Hepatocyte (in vitro differentiated cells): ENCODE measurements around the gene SNX27. TPM values are rescaled to one million over a fixed set of nuclear protein-coding genes. Genes with fewer than 3 reads are reported as not detected.

ENCODE experiments used
- DNase-seq: peaks from one replicate; pipeline ENCODE4 v3.0.0-alpha.2; 2016; ENCODE audit warnings: low spot score
- H2AFZ ChIP-seq: fragments of 200-600 bp; sonication (generic); 2 replicates; pipeline ENCODE4 v1.6.0; 2016; ENCODE audit warnings: antibody characterized with exemption, mild to moderate bottlenecking
- H3K27ac ChIP-seq: fragments of 200-600 bp; sonication (generic); 2 replicates; pipeline ENCODE4 v1.5.1; 2016; ENCODE audit warnings: mild to moderate bottlenecking
- H3K27me3 ChIP-seq: fragments of 200-600 bp; sonication (generic); 2 replicates; pipeline ENCODE4 v1.6.1; 2016
- H3K36me3 ChIP-seq: fragments of 200-600 bp; sonication (generic); replicated peaks from 2 replicates; pipeline ENCODE4 v1.5.1; 2016; ENCODE audit warnings: low read depth; ENCODE audit not compliant: insufficient read depth
- H3K4me1 ChIP-seq: fragments of 200-600 bp; sonication (generic); 2 replicates; pipeline ENCODE4 v1.5.1; 2016; ENCODE audit warnings: mild to moderate bottlenecking, moderate library complexity; ENCODE audit not compliant: insufficient read depth
- H3K4me2 ChIP-seq: fragments of 200-600 bp; sonication (generic); 2 replicates; pipeline ENCODE4 v1.6.0; 2016
- H3K4me3 ChIP-seq: fragments of 200-600 bp; sonication (generic); 2 replicates; pipeline ENCODE4 v1.5.1; 2016; ENCODE audit warnings: mild to moderate bottlenecking
- H3K79me2 ChIP-seq: fragments of 200-600 bp; sonication (generic); 2 replicates; pipeline ENCODE4 v1.6.0; 2017; ENCODE audit warnings: mild to moderate bottlenecking
- H3K9me2 ChIP-seq: fragments of 200-600 bp; sonication (generic); replicated peaks from 2 replicates; pipeline ENCODE4 v1.6.0; 2017; ENCODE audit warnings: mild to moderate bottlenecking; ENCODE audit not compliant: insufficient read depth
- H3K9me3 ChIP-seq: fragments of 200-600 bp; sonication (generic); 2 replicates; pipeline ENCODE4 v1.5.1; 2016; ENCODE audit warnings: low read depth, mild to moderate bottlenecking
- H4K20me1 ChIP-seq: fragments of 200-600 bp; sonication (generic); 2 replicates; pipeline ENCODE4 v1.6.0; 2016; ENCODE audit warnings: mild to moderate bottlenecking; ENCODE audit not compliant: insufficient read depth, poor library complexity, severe bottlenecking
- EZH2 ChIP-seq: fragments of 200-600 bp; sonication (generic); IDR thresholded peaks from 2 replicates; pipeline ENCODE4 v1.6.1; 2016; ENCODE audit warnings: antibody characterized with exemption, mild to moderate bottlenecking, borderline replicate concordance
- EZH2phosphoT487 ChIP-seq: fragments of 200-600 bp; sonication (generic); IDR thresholded peaks from one replicate; pipeline ENCODE4 v1.6.1; 2018; ENCODE audit warnings: antibody characterized with exemption, mild to moderate bottlenecking, low read depth, moderate library complexity; ENCODE audit not compliant: unreplicated experiment, severe bottlenecking
- WGBS: methylation state at CpG from one replicate; pipeline ENCODE4 v1.1.6; 2016; ENCODE audit warnings: low lambda C conversion rate; ENCODE audit errors: missing lambda C conversion rate; 5-methylcytosine and 5-hydroxymethylcytosine counted together
- polyA plus RNA-seq: library from polyadenylated mRNA; unstranded; fragments of >200 nt; fragmentation: Nextera tagmentation; extraction: Ambion mirVana; gene quantifications from 2 replicates; pipeline ENCODE4 v1.2.1, GENCODE V29; 2016
- total RNA-seq: library from RNA; depleted of rRNA; stranded (reverse); fragments of >200 nt; gene quantifications from 2 replicates; pipeline ENCODE4 v1.2.3, GENCODE V29; 2014
- TF ChIP-seq, protein P1 (sequence below): fragments of 200-600 bp; sonication (generic); IDR thresholded peaks from 2 replicates; pipeline ENCODE4 v1.5.1; 2016; ENCODE audit warnings: antibody characterized with exemption, mild to moderate bottlenecking; ENCODE audit not compliant: poor library complexity

SNX27 gene
- total and polyA plus RNA-seq, 2 experiments from 2014 or later: 24.0 to 38.7 TPM

DNA sequence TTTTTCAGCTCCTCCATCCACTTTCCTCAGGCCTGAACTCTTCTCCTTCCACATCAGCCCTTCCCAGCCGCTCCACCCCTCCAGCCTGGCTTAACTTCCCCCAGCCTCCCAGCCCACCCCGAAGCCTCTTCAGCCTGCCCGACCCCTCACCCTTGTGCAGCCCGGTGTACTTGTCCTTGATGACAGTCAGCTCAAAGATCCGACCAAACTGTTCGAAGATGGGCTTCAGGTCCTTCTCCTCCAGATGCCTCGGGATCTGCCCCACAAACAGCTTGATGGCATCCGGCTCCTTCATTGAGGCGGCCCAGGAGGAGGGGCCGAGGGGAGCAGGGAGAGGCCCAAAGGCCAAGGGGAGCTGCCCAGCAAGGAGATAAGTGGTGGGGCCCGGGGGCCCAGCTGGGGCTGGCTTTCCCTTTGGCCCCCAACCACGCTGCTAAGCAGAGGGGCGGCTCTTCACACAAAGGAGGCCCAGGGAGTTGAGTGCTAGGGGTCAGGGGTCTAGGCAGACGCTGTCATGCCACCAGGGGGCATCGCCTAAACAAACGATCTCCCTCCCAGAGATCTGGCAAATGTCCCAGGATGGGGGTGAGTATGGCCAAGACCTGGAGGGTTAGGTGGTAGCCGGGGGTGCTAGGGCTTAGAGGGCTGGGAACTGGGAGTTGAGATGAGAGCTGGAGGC is 104.0 kb downstream of the SNX27 start:
- DNase-seq: no peak
- WGBS: 44% methylated on average over 15 of the region's 17 CpGs
- H3K27me3 ChIP-seq: peaks cover 41% of the 10 kb centered on the region
- no peaks in the 10 kb centered on the region for H4K20me1 ChIP-seq
- no peaks in the 10 kb centered on the region for H3K9me3 ChIP-seq
- no peak overlapping the region for H3K4me3 ChIP-seq
- no peak overlapping the region for H2AFZ ChIP-seq
- H3K4me1 ChIP-seq: peaks cover 19% of the 10 kb centered on the region
- no peak overlapping the region for H3K27ac ChIP-seq
- TF ChIP-seq, protein P1, sequence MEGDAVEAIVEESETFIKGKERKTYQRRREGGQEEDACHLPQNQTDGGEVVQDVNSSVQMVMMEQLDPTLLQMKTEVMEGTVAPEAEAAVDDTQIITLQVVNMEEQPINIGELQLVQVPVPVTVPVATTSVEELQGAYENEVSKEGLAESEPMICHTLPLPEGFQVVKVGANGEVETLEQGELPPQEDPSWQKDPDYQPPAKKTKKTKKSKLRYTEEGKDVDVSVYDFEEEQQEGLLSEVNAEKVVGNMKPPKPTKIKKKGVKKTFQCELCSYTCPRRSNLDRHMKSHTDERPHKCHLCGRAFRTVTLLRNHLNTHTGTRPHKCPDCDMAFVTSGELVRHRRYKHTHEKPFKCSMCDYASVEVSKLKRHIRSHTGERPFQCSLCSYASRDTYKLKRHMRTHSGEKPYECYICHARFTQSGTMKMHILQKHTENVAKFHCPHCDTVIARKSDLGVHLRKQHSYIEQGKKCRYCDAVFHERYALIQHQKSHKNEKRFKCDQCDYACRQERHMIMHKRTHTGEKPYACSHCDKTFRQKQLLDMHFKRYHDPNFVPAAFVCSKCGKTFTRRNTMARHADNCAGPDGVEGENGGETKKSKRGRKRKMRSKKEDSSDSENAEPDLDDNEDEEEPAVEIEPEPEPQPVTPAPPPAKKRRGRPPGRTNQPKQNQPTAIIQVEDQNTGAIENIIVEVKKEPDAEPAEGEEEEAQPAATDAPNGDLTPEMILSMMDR: peak; percentile 6
- TF ChIP-seq EZH2phosphoT487: no peak
- no peaks in the 10 kb centered on the region for H3K9me2 ChIP-seq
- H3K36me3 ChIP-seq: no peaks in the 10 kb centered on the region
- H3K79me2 ChIP-seq: no peaks in the 10 kb centered on the region
- peak overlapping the region; percentile 73 for H3K4me2 ChIP-seq

DNA sequence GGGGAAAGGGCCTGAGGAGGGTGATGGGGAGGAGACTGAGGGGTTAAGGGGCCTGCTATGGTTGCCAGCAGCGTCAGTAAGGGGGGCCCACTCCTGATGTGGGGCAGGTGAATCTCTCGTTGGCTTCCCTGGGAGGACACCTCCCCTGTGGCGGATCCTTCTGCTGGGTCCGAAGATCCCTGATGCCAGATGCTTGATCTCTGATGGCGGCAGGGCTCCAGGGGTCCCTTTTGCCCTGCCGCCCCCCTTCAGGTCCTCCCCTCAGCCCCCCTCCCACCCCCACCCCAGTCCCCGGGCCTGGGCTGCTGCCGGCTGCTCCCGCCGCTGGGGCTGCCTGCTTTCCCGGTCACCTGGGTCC is 104.5 kb downstream of the SNX27 start:
- Histone ChIP-seq H3K36me3 (no peaks in the 10 kb centered on the region), H3K9me3 (no peaks in the 10 kb centered on the region), H3K27ac (no peak overlapping the region), H4K20me1 (no peaks in the 10 kb centered on the region), H2AFZ (no peak overlapping the region), H3K27me3 (peaks cover 41% of the 10 kb centered on the region), H3K4me2 (peak overlapping the region; percentile 73), H3K4me3 (no peak overlapping the region), H3K79me2 (no peaks in the 10 kb centered on the region), H3K9me2 (no peaks in the 10 kb centered on the region), H3K4me1 (peaks cover 24% of the 10 kb centered on the region)
- WGBS: 8% methylated on average over 2 of the region's 11 CpGs
- TF ChIP-seq EZH2 (no peak), EZH2phosphoT487 (no peak)
- TF ChIP-seq, protein P1: no peak
- no peak for DNase-seq

DNA sequence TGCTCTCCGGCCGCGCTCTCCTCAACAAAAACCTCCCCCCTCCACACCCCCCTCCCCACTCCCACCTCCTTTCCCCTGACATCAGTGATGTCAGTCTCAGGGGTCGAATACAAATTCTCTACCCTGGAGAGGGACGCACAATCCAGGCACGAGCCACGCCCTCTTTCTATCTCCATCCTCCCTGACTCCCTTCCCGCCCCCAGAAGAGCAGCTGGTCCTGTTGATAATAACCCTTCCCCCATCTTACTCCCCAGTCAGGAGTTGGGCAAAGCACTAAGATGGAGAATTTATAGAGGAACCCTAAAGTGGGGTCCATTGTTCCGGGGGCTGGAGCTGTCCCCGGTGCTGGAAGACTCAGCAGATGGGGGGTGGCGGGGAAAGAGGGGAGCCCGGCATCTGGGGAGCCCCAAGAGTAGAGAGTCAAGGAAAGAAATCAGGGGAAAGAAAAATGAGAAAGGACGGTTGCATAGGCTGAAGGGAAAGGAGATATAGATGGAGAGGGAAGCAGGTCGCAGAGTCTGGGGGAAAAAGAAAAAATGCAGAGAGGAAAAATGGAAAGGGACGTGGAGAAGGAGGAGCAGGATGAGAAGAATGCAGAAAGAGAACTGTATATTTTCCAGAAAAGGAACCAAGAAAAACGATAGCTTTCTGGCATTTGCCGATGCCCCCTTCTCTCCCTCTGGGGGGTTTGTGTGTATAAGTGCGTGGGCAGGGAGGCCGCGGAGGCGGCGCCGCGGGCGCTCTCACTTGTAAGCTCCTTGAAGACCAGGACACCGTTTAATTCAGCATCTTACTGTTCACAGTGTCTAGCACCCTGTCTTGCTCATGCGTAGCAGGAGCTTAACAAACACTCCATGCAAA is 105.2 kb downstream of the SNX27 start, which contains the start of gene CELF3:
TSS of gene CELF3 (minus strand) at position 33 of the 861 bp plus-strand sequence. CDS start 783 bp downstream, outside the sequence.
- H3K4me1 ChIP-seq: peaks cover 31% of the 10 kb centered on the region
- H3K9me2 ChIP-seq: no peaks in the 10 kb centered on the region
- no peaks in the 10 kb centered on the region for H3K79me2 ChIP-seq
- peaks cover 46% of the 10 kb centered on the region for H3K27me3 ChIP-seq
- WGBS: 4% methylated on average over 23 of the region's 27 CpGs
- H3K4me2 ChIP-seq: peak within 1 kb of the TSS; percentile 73
- TF ChIP-seq EZH2phosphoT487 (no peak), EZH2 (no peak)
- TF ChIP-seq, protein P1: no peak
- H4K20me1 ChIP-seq: no peaks in the 10 kb centered on the region
- H3K4me3 ChIP-seq: no peak within 1 kb of the TSS
- H3K36me3 ChIP-seq: no peaks in the 10 kb centered on the region
- H2AFZ ChIP-seq: no peak within 1 kb of the TSS
- peak; percentile 49 for DNase-seq
- no peak within 1 kb of the TSS for H3K27ac ChIP-seq
- H3K9me3 ChIP-seq: no peaks in the 10 kb centered on the region
